Vagina (tissue), 2 donors: ENCODE measurements around the gene CHMP2A. TPM values are rescaled to one million over a fixed set of nuclear protein-coding genes. Genes with fewer than 3 reads are reported as not detected.
A peak's percentile ranks its signal among the peaks of the same experiment; 100 is the strongest.

Experiments
- DNase-seq, 2 donors: peaks; one replicate each; pipeline ENCODE4 v3.0.0-alpha.2; 2017; ENCODE audit errors: extremely low spot score in 2 of 2
- H3K27ac ChIP-seq: fragments of 200-600 bp; sonication (generic); one replicate; pipeline ENCODE4 v1.5.1; 2019
- H3K27me3 ChIP-seq: fragments of 200-600 bp; sonication (generic); one replicate; pipeline ENCODE4 v1.5.1; 2019
- H3K36me3 ChIP-seq, 2 donors: fragments of 200-600 bp; sonication (generic); one replicate each; pipeline ENCODE4 v1.5.1; 2017 to 2019
- H3K4me1 ChIP-seq: fragments of 200-600 bp; sonication (generic); one replicate; pipeline ENCODE4 v1.5.1; 2019
- H3K4me3 ChIP-seq, 2 donors: fragments of 200-600 bp; sonication (generic); 1 replicate in 1 of 2; 2 replicates in 1 of 2; pipeline ENCODE4 v1.5.1; 2016 to 2019
- H3K9me3 ChIP-seq: fragments of 200-600 bp; sonication (generic); one replicate; pipeline ENCODE4 v1.5.1; 2019
- POLR2A ChIP-seq, 2 donors: fragments of 450-650 bp; IDR thresholded peaks; one replicate each; pipeline ENCODE4 v1.6.1; 2017; ENCODE audit warnings: antibody characterized with exemption in 2 of 2, mild to moderate bottlenecking in 2 of 2, moderate library complexity in 2 of 2
- POLR2AphosphoS5 ChIP-seq, 2 donors: sonication (generic); formaldehyde crosslinking; IDR thresholded peaks; one replicate each; pipeline ENCODE4 v1.9.0; 2017; ENCODE audit warnings: antibody characterized with exemption in 2 of 2, mild to moderate bottlenecking in 2 of 2, low read depth in 1 of 2; ENCODE audit not compliant: insufficient read depth in 1 of 2
- intact Hi-C: fragments of 100-400 bp; cut with DNase I; formaldehyde crosslinking; loops from one replicate; pipeline ENCODE4 v1.15.1; 2023
- total RNA-seq: library from RNA; depleted of rRNA; stranded (reverse); fragments of >200 nt; gene quantifications from one replicate; pipeline ENCODE4 v1.2.3, GENCODE V29; 2016
- TF ChIP-seq, protein P1 (sequence below), 3 experiments: fragments of 450-650 bp in 2 of 3; fragments of 200-600 bp in 1 of 3; sonication (generic) in 1 of 3; IDR thresholded peaks; one replicate each; pipeline ENCODE4 v1.5.1; 2017 to 2019; ENCODE audit warnings: antibody characterized with exemption in 3 of 3, mild to moderate bottlenecking in 2 of 3, moderate library complexity in 2 of 3

The CHMP2A gene
- total RNA-seq, 1 donor from 2014 or later, result 76.4 TPM

DNA sequence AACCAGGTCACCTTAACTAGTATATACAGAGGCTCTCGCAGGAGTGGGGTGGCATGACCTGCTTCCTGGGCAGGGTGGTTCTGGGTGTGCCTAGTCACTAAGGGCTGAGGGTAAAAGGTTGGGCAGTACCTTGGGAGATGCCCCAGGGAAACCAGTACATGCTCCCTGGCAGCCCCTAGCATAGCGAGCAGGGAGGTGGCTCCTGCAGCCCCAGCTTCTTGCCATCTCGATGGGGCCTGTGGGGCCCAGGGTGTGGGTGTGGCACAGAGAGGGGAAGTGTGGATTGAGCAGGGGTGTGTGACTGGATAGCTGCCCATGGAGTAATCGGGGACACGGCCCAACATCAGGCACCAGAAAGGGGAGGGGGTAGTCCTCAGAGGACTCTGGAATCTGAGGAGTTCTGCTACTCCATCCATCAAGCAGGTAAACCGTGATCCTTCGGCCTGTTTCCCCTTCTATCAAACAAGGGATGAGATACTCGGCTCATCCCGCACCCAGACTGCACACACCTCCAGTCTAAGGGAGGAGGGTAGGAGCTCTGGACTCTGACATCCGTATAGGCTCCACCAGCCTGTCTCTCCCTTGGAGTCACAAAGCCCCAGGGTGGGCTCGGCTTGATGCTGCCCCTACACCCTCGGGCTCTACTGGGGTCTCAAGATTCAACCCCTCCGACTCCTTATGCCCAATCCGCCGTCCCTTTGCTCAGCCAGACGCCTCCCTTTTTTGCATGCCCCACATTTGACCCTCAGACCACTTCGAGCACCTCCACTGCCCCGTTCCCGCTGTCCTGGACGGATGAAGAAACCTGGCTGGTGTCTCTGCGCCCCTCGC lies 36.4 kb downstream of the CHMP2A start:
- H3K9me3 ChIP-seq, result no peaks in the 10 kb centered on the region
- no peak for DNase-seq
- intact Hi-C loops, result no loop called here
- peak overlapping the region; percentile 76 to 93 for H3K4me3 ChIP-seq
- H3K4me1 ChIP-seq, result peaks cover 59% of the 10 kb centered on the region
- peaks cover 0 to 18% of the 10 kb centered on the region in 2 donors for H3K36me3 ChIP-seq
- TF ChIP-seq, protein P1, sequence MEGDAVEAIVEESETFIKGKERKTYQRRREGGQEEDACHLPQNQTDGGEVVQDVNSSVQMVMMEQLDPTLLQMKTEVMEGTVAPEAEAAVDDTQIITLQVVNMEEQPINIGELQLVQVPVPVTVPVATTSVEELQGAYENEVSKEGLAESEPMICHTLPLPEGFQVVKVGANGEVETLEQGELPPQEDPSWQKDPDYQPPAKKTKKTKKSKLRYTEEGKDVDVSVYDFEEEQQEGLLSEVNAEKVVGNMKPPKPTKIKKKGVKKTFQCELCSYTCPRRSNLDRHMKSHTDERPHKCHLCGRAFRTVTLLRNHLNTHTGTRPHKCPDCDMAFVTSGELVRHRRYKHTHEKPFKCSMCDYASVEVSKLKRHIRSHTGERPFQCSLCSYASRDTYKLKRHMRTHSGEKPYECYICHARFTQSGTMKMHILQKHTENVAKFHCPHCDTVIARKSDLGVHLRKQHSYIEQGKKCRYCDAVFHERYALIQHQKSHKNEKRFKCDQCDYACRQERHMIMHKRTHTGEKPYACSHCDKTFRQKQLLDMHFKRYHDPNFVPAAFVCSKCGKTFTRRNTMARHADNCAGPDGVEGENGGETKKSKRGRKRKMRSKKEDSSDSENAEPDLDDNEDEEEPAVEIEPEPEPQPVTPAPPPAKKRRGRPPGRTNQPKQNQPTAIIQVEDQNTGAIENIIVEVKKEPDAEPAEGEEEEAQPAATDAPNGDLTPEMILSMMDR (IDR thresholded peaks at IDR 0.05), result peak in 2 of 3 experiments; percentile 16 to 43
- TF ChIP-seq POLR2AphosphoS5 (IDR thresholded peaks at IDR 0.05; ENCODE audit: insufficient read depth in 1 of 2, low read depth in 1 of 2), result no peak
- H3K27me3 ChIP-seq, result no peaks in the 10 kb centered on the region
- peak overlapping the region; percentile 97 for H3K27ac ChIP-seq

DNA sequence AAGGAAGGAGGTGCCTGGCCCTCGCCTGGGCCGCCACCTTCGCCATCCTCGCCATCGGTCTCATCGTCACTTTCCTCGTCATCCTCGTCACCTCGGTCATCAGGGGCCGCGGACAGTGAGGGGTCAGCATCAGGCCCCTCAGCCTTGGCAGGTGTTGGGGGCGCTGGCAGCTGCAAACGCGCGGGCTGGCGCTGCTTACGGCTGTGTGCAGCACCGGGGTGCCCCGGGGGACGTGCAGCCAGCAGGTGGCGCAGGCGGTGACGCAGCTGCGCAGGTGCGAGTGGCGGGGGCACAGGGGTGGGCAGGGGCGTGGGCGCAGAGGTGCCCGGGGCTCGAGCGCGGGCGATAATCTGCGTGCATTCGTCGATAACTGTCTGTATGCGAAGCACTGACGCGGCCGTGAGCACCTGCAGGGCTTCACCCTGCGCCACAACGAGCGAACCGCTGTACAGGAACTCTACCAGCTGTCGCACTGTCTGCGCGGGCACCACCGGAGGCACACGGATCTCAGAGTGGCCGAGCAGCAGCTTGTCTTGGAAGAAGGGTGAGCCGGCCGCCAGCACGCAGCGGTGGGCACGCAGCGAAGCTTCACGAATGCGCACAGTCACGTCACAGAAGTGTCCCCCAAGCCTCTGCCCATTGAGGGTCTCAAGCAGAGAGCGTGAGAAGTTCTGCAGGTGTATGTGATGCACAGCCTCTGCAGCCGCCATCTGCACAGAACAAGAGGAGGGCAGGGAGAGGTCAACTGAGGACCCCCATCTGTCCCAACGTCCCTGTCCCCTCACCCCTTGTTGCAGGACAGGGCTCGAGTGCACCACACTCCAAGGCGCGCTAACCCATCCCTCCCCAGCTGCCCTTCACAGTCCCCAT lies 37.7 kb downstream of the CHMP2A start:
- Histone ChIP-seq H3K27me3 (no peaks in the 10 kb centered on the region), H3K4me1 (peaks cover 60% of the 10 kb centered on the region), H3K4me3 (no peak overlapping the region), H3K36me3 (peaks cover 0 to 18% of the 10 kb centered on the region in 2 donors), H3K9me3 (no peaks in the 10 kb centered on the region), H3K27ac (no peak overlapping the region)
- intact Hi-C loops, result no loop called here
- TF ChIP-seq, protein P1 (IDR thresholded peaks at IDR 0.05), result no peak
- no peak for TF ChIP-seq POLR2A (IDR thresholded peaks at IDR 0.05)
- no peak for TF ChIP-seq POLR2AphosphoS5 (IDR thresholded peaks at IDR 0.05; ENCODE audit: insufficient read depth in 1 of 2, low read depth in 1 of 2)
- DNase-seq, result no peak

DNA sequence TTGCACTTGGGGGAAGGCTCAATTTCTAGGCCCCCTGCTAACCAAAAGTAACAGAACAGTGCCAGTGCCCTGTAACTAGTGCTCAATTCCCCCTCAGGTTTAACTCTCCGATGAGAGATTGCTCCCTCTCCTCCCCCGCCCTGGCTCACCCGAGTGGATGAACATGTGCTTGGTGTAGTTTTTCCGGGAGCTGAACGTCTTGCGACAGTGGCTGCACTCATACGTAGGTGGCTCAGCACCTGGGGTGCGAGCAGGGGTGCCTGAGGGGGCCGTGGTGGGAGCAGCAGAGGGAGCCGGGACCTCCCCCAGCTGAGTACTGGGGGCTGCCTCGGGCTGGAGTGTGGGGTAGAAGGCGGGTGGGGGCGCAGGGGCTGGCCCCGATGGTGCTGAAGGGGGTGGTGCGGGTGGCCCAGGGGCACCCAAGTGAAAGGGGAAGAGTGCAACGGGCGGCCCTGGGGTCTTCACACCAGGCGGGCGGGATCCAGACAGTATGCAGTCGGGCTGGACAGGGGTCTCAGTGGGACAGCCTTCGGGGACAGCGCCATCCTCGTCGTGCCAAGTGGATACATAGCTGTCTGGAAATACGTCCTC lies 38.6 kb downstream of the CHMP2A start:
- H3K27me3 ChIP-seq, result no peaks in the 10 kb centered on the region
- H3K4me1 ChIP-seq, result peaks cover 60% of the 10 kb centered on the region
- H3K27ac ChIP-seq, result no peak overlapping the region
- H3K4me3 ChIP-seq, result no peak overlapping the region
- intact Hi-C loops, result no loop called here
- TF ChIP-seq POLR2AphosphoS5 (IDR thresholded peaks at IDR 0.05; ENCODE audit: insufficient read depth in 1 of 2, low read depth in 1 of 2), result no peak
- TF ChIP-seq, protein P1 (IDR thresholded peaks at IDR 0.05), result no peak
- no peak for TF ChIP-seq POLR2A (IDR thresholded peaks at IDR 0.05)
- DNase-seq, result no peak
- no peaks in the 10 kb centered on the region for H3K9me3 ChIP-seq
- peaks cover 0 to 18% of the 10 kb centered on the region in 2 donors for H3K36me3 ChIP-seq

DNA sequence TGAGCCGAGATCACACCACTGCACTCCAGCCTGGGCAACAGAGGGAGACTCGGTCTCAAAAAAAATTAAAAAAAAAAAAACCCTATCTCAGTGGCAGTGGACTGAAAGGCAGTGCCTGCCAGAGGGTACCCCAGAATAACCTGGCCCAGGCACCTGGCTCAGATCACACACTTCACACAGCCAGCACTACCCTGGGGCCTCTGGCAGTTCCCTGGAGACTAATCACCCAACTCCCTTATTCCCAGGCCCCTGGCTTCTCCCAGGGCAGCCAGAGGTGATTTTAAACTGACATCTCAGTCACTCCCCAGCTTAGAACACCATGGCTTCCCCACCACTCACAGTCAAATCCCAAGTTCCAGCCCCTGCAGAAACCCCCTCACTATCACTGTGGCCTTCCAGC lies 39.6 kb downstream of the CHMP2A start:
- DNase-seq, result no peak
- no peak for TF ChIP-seq POLR2AphosphoS5 (IDR thresholded peaks at IDR 0.05; ENCODE audit: insufficient read depth in 1 of 2, low read depth in 1 of 2)
- TF ChIP-seq, protein P1 (IDR thresholded peaks at IDR 0.05), result no peak
- no peak for TF ChIP-seq POLR2A (IDR thresholded peaks at IDR 0.05)
- no peak overlapping the region for H3K27ac ChIP-seq
- peaks cover 55% of the 10 kb centered on the region for H3K4me1 ChIP-seq
- peaks cover 0 to 18% of the 10 kb centered on the region in 2 donors for H3K36me3 ChIP-seq
- no peak overlapping the region for H3K4me3 ChIP-seq
- no peaks in the 10 kb centered on the region for H3K9me3 ChIP-seq
- no peaks in the 10 kb centered on the region for H3K27me3 ChIP-seq
- intact Hi-C loops, result no loop called here
